Heart left ventricle (tissue), 13 donors: ENCODE data around the gene TAF4B.

Source experiments
- POLR2A ChIP-seq, 2 donors: fragments of 450-650 bp; IDR thresholded peaks; one replicate each; pipeline ENCODE4 v1.6.1; 2017; ENCODE audit warnings: antibody characterized with exemption in 2 of 2, mild to moderate bottlenecking in 2 of 2, moderate library complexity in 2 of 2
- TF ChIP-seq, protein P1 (sequence below), 12 donors: fragments of 200-600 bp; sonication (generic) in 4 of 12; IDR thresholded peaks; one replicate each; pipeline versions ENCODE4 v1.5.0 to v1.8.0; 2018 to 2022; ENCODE audit warnings: antibody characterized with exemption in 12 of 12, mild to moderate bottlenecking in 5 of 12
- donor health status: ischemic (EF 13 %, LVEDD 7.1; RV severe dilation, severe dysfunction).
- donor health status: DM: no; HTN: yes; CAD: no.
- donor health status: DM: no; HTN: no; CAD: no.
- donor health status: ischemic (EF 25% LVEDD 6.9; RV normal size, moderate dysfunction).
- donor health status: ischemic (EF 25% LVEDD 5.7; RV mildly dilated, moderate dysfunction).
- donor health status: ischemic (EF 35%, LVEDD 5.7; RV mildly dilated, moderate dysfunction).
- donor health status: nonischemic (EF 11% LVEDD 7.7; RV severe dilation, severe dysfunction).
- donor health status: DM: yes; HTN: yes; CAD: no.
- donor health status: PGD.
- donor health status: ischemic (EF 29% LVEDD 5.4; RV normal size, mild dysfunction).
- donor health status: nonischemic (EF 23%, LVEDD 6.1; RV moderate dilation, normal function).

GRCh38 chr18:26407736-26408601 is 181.7 kb downstream of the TAF4B start:
- TF ChIP-seq, protein P1, sequence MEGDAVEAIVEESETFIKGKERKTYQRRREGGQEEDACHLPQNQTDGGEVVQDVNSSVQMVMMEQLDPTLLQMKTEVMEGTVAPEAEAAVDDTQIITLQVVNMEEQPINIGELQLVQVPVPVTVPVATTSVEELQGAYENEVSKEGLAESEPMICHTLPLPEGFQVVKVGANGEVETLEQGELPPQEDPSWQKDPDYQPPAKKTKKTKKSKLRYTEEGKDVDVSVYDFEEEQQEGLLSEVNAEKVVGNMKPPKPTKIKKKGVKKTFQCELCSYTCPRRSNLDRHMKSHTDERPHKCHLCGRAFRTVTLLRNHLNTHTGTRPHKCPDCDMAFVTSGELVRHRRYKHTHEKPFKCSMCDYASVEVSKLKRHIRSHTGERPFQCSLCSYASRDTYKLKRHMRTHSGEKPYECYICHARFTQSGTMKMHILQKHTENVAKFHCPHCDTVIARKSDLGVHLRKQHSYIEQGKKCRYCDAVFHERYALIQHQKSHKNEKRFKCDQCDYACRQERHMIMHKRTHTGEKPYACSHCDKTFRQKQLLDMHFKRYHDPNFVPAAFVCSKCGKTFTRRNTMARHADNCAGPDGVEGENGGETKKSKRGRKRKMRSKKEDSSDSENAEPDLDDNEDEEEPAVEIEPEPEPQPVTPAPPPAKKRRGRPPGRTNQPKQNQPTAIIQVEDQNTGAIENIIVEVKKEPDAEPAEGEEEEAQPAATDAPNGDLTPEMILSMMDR (IDR thresholded peaks at IDR 0.05), result no peak
- no peak for TF ChIP-seq POLR2A (IDR thresholded peaks at IDR 0.05)
